Erythroblast (primary cell): ENCODE results near the gene ANKRD9.
A peak's percentile ranks its signal among the peaks of the same experiment; 100 is the strongest.

Experiments used
- DNase-seq, 2 experiments: peaks; one replicate each; lab custom pipeline; 2025; lab: John Stamatoyannopoulos, UW
- GATA1 ChIP-seq: IDR thresholded peaks from 2 replicates; pipeline ENCODE4 v1.6.1; 2011; ENCODE audit warnings: low read depth, mild to moderate bottlenecking, control low read depth, low read length, moderate library complexity
- POLR2A ChIP-seq: IDR thresholded peaks from 2 replicates; pipeline ENCODE4 v1.6.1; 2011; ENCODE audit warnings: mild to moderate bottlenecking, low read length

The ANKRD9 gene

GRCh38 chr14:102511538-102511937 lies 2.0 kb upstream of the ANKRD9 start:
- TF ChIP-seq GATA1 = no peak
- no peak for TF ChIP-seq POLR2A
- DNase-seq = no peak

- DNase-seq = peak; percentile 76 to 78
- TF ChIP-seq POLR2A (no peak), GATA1 (no peak)
Observed at GRCh38 chr14:102510616-102511520, 1.3 kb upstream of the ANKRD9 start.

GRCh38 chr14:102508774-102509745 lies 516 bp downstream of the ANKRD9 start:
- peak; percentile 59 for TF ChIP-seq POLR2A
- TF ChIP-seq GATA1 = no peak

GRCh38 chr14:102508410-102508773 lies 1.2 kb downstream of the ANKRD9 start:
- TF ChIP-seq POLR2A = peak; percentile 81
- TF ChIP-seq GATA1 = no peak
- peak; percentile 90 to 92 for DNase-seq

More at GRCh38 chr14:102508774-102509745, 516 bp downstream of the ANKRD9 start:
- DNase-seq = peak; percentile 81 to 89

GRCh38 chr14:102507857-102508312 lies 1.7 kb downstream of the ANKRD9 start:
- DNase-seq = no peak
- TF ChIP-seq POLR2A = no peak
- no peak for TF ChIP-seq GATA1

- TF ChIP-seq GATA1 (no peak), POLR2A (no peak)
- peak in 1 of 2 experiments; percentile 32 for DNase-seq
Observed at GRCh38 chr14:102507081-102507856, 2.3 kb downstream of the ANKRD9 start.

- TF ChIP-seq GATA1 (no peak), POLR2A (no peak)
- no peak for DNase-seq
Observed at GRCh38 chr14:102506626-102506925, 3.0 kb downstream of the ANKRD9 start.

- no peak for TF ChIP-seq GATA1
- TF ChIP-seq POLR2A = no peak
- DNase-seq = no peak
Observed at GRCh38 chr14:102505775-102506625, 3.6 kb downstream of the ANKRD9 start.

- DNase-seq = no peak
- TF ChIP-seq GATA1 = no peak
- no peak for TF ChIP-seq POLR2A
Observed at GRCh38 chr14:102505000-102505619, 4.5 kb downstream of the ANKRD9 start.

GRCh38 chr14:102504328-102504999 lies 5.1 kb downstream of the ANKRD9 start:
- peak; percentile 62 for TF ChIP-seq POLR2A
- peak; percentile 68 for TF ChIP-seq GATA1
- peak; percentile 94 to 97 for DNase-seq

- TF ChIP-seq GATA1 (no peak), POLR2A (no peak)
Observed at GRCh38 chr14:102503641-102504327, 5.8 kb downstream of the ANKRD9 start.

More at GRCh38 chr14:102503641-102504327, 5.8 kb downstream of the ANKRD9 start:
- DNase-seq = peak; percentile 62 to 63
